Gastroesophageal sphincter (tissue), 3 donors: ENCODE data around the gene C10orf71.

ENCODE experiments used
- CTCF ChIP-seq, 4 experiments: fragments of 200-600 bp in 2 of 4; fragments of 450-650 bp in 2 of 4; sonication (generic) in 1 of 4; IDR thresholded peaks; one replicate each; pipeline ENCODE4 v1.5.1; 2017 to 2019; ENCODE audit warnings: antibody characterized with exemption in 4 of 4, mild to moderate bottlenecking in 2 of 4, moderate library complexity in 2 of 4
- EP300 ChIP-seq: sonication (generic); formaldehyde crosslinking; IDR thresholded peaks from one replicate; pipeline ENCODE4 v1.6.1; 2017; ENCODE audit warnings: antibody characterized with exemption, mild to moderate bottlenecking
- POLR2A ChIP-seq, 2 donors: fragments of 450-650 bp; IDR thresholded peaks; one replicate each; pipeline ENCODE4 v1.6.1; 2017; ENCODE audit warnings: antibody characterized with exemption in 2 of 2, mild to moderate bottlenecking in 2 of 2, moderate library complexity in 1 of 2
- POLR2AphosphoS5 ChIP-seq: sonication (generic); formaldehyde crosslinking; IDR thresholded peaks from one replicate; pipeline ENCODE4 v1.6.1; 2017; ENCODE audit warnings: antibody characterized with exemption

GRCh38 chr10:49367600-49367999 is 68.6 kb downstream of the C10orf71 start:
- TF ChIP-seq CTCF (IDR thresholded peaks at IDR 0.05) (no peak), EP300 (no peak), POLR2A (IDR thresholded peaks at IDR 0.05) (no peak), POLR2AphosphoS5 (no peak)
